ENCODE results near the gene CNP. TPM values are rescaled to one million over a fixed set of nuclear protein-coding genes. Genes with fewer than 3 reads are reported as not detected.
A peak's percentile ranks its signal among the peaks of the same experiment; 100 is the strongest.
"Not testable (repeated sequence)": the region's sequence is repeated elsewhere in the genome, so short reads cannot be mapped to it uniquely, and the experiment has no call there.

CNP gene
- total RNA-seq = 51.4 and 78.5 TPM in 2 replicates

- DNase-seq (ENCODE audit: low read depth) = peak; percentile 53
Observed at GRCh38 chr17:41966463-41967140, at the start of gene CNP. TSS of gene CNP (plus strand) at chr17:41966795. CDS start at chr17:41966885, 90 bp downstream.

GRCh38 chr17:41917192-41917591 lies 49.4 kb upstream of the CNP start:
- DNase-seq (ENCODE audit: low read depth) = peak; percentile 94

- no peak for DNase-seq (ENCODE audit: low read depth)
Observed at GRCh38 chr17:41917679-41918313, 48.8 kb upstream of the CNP start.

GRCh38 chr17:41918314-41919164 lies 48.1 kb upstream of the CNP start, which contains the start of gene ACLY:
TSS of gene ACLY (minus strand) at chr17:41918951. CDS start at chr17:41913873, 5,078 bp downstream.
- DNase-seq (ENCODE audit: low read depth) = peak; percentile 88

GRCh38 chr17:41919165-41919817 lies 47.3 kb upstream of the CNP start:
- DNase-seq (ENCODE audit: low read depth) = peak; percentile 31

- peak; percentile 55 for DNase-seq (ENCODE audit: low read depth)
Observed at GRCh38 chr17:41919840-41920579, 46.6 kb upstream of the CNP start.

- DNase-seq (ENCODE audit: low read depth) = no peak
Observed at GRCh38 chr17:41920580-41920955, 46.0 kb upstream of the CNP start.

GRCh38 chr17:41925991-41926590 lies 40.5 kb upstream of the CNP start:
- peak; percentile 55 for DNase-seq (ENCODE audit: low read depth)

- DNase-seq (ENCODE audit: low read depth) = no peak
Observed at GRCh38 chr17:41928693-41929251, 37.8 kb upstream of the CNP start.

GRCh38 chr17:41930009-41930832 lies 36.4 kb upstream of the CNP start, which contains the start of gene ODAD4:
TSS of gene ODAD4 (plus strand) at chr17:41930617. CDS start at chr17:41930724, 107 bp downstream.
- peak; percentile 95 for DNase-seq (ENCODE audit: low read depth)

- DNase-seq (ENCODE audit: low read depth) = not testable (repeated sequence)
Observed at GRCh38 chr17:41930833-41931156, 35.8 kb upstream of the CNP start.

- DNase-seq (ENCODE audit: low read depth) = not testable (repeated sequence)
Observed at GRCh38 chr17:41931715-41932114, 34.9 kb upstream of the CNP start.

GRCh38 chr17:41932816-41933389 lies 33.7 kb upstream of the CNP start:
- no peak for DNase-seq (ENCODE audit: low read depth)

- DNase-seq (ENCODE audit: low read depth) = no peak
Observed at GRCh38 chr17:41935641-41936040, 31.0 kb upstream of the CNP start.

- no peak for DNase-seq (ENCODE audit: low read depth)
Observed at GRCh38 chr17:41937970-41938954, 28.3 kb upstream of the CNP start.

- DNase-seq (ENCODE audit: low read depth) = no peak
Observed at GRCh38 chr17:41939044-41939692, 27.4 kb upstream of the CNP start.

GRCh38 chr17:41939693-41940090 lies 26.9 kb upstream of the CNP start:
- no peak for DNase-seq (ENCODE audit: low read depth)

Data from renal cortical epithelial cell (primary cell).